HepG2 (cell line): Measurements from ENCODE around the gene RAPGEFL1. TPM values are rescaled to one million over a fixed set of nuclear protein-coding genes. Genes with fewer than 3 reads are reported as not detected.

Experiments used
- ATAC-seq: fragments of 200-7000 bp; cut with Tn5 transposase; 3 replicates; pipeline ENCODE4 v1.9.1; 2020; ENCODE audit warnings: mild to moderate bottlenecking, moderate library complexity
- BruUV-seq: library from RNA; stranded (reverse); fragments of 400-500 nt; replicated peaks from 2 replicates; lab custom pipeline; 2021; lab: Mats Ljungman, UMichigan
- CTCF ChIA-PET: fragments of 300-600 bp; formaldehyde crosslinking; extraction: SDS; loops from one replicate; lab custom pipeline; 2021; ENCODE audit warnings: low total read pairs, inconsistent platforms, low intra/inter-chr PET ratio; lab: Yijun Ruan, JAX
- POLR2A ChIA-PET: fragments of 350-600 bp; sonication (Branson Sonifier 250); formaldehyde crosslinking; loops from one replicate; lab custom pipeline; 2020; ENCODE audit warnings: antibody characterized with exemption, inconsistent platforms; lab: Yijun Ruan, JAX
- DNase-seq: peaks from one replicate; pipeline ENCODE4 v3.0.0-alpha.2; 2015; ENCODE audit warnings: low spot score
- FAIRE-seq: peaks from 3 replicates; lab custom pipeline; 2011; peaks lifted over from hg19 to GRCh38; lab: Jason Lieb, UNC
- H2AFZ ChIP-seq: one replicate; pipeline ENCODE4 v1.6.1; 2011; ENCODE audit warnings: low read length, inconsistent platforms
- H3K27ac ChIP-seq: fragments of 300-600 bp; 3 replicates; pipeline ENCODE4 v1.8.0; 2011; ENCODE audit warnings: mixed run types, mild to moderate bottlenecking, mixed read lengths, low read length, inconsistent platforms; ENCODE audit not compliant: insufficient read depth; ENCODE audit errors: extremely low read length
- H3K27me3 ChIP-seq, 2 experiments: fragments of 200-600 bp in 1 of 2; 2 replicates in 1 of 2; 3 replicates in 1 of 2; pipeline versions ENCODE4 v1.6.0 to v1.8.0; 2011; ENCODE audit warnings: low read length in 2 of 2, mild to moderate bottlenecking in 2 of 2, moderate library complexity in 2 of 2, inconsistent platforms in 1 of 2; ENCODE audit not compliant: insufficient read depth in 2 of 2, control insufficient read depth in 1 of 2
- H3K36me3 ChIP-seq, 2 experiments: fragments of 200-600 bp in 1 of 2; replicated peaks in 1 of 2; 2 replicates in 1 of 2; 3 replicates in 1 of 2; pipeline versions ENCODE4 v1.5.1 to v1.8.0; 2011; ENCODE audit warnings: low read length in 2 of 2, inconsistent platforms in 1 of 2; ENCODE audit not compliant: insufficient read depth in 2 of 2, control insufficient read depth in 1 of 2
- H3K4me1 ChIP-seq: 2 replicates; pipeline ENCODE4 v1.5.1; 2012; ENCODE audit warnings: low read length, inconsistent platforms; ENCODE audit not compliant: insufficient read depth
- H3K4me2 ChIP-seq: 2 replicates; pipeline ENCODE4 v1.6.0; 2011; ENCODE audit warnings: low read depth, low read length, inconsistent platforms
- H3K4me3 ChIP-seq, 3 experiments: fragments of 200-600 bp in 1 of 3; sonication (generic), shearing (Covaris generic) in 1 of 3; replicated peaks in 1 of 3; 2 replicates each; pipeline ENCODE4 v1.5.1; 2011 to 2016; ENCODE audit warnings: low read length in 3 of 3, inconsistent platforms in 2 of 3, low read depth in 2 of 3, mild to moderate bottlenecking in 2 of 3, control low read depth in 1 of 3, mixed read lengths in 1 of 3; ENCODE audit not compliant: insufficient read depth in 1 of 3
- H3K79me2 ChIP-seq: one replicate; pipeline ENCODE4 v1.6.1; 2011; ENCODE audit warnings: low read length, inconsistent platforms; ENCODE audit not compliant: insufficient read depth
- H3K9ac ChIP-seq: 2 replicates; pipeline ENCODE4 v1.6.0; 2011; ENCODE audit warnings: mild to moderate bottlenecking, low read depth, low read length, inconsistent platforms; ENCODE audit not compliant: insufficient read depth
- H3K9me3 ChIP-seq: 2 replicates; pipeline ENCODE4 v1.5.1; 2012; ENCODE audit warnings: mild to moderate bottlenecking, low read length
- H4K20me1 ChIP-seq: 2 replicates; pipeline ENCODE4 v1.6.0; 2011; ENCODE audit warnings: inconsistent platforms, mild to moderate bottlenecking, low read length, moderate library complexity; ENCODE audit not compliant: insufficient read depth
- ATF7 ChIP-seq, 2 experiments: fragments of 450-650 bp in 1 of 2; sonication (generic) in 1 of 2; formaldehyde crosslinking in 1 of 2; IDR thresholded peaks; 2 replicates each; pipeline versions ENCODE4 v1.4.0 to v1.6.1; 2016 to 2020; ENCODE audit warnings: antibody characterized with exemption in 1 of 2, mild to moderate bottlenecking in 1 of 2, missing genetic modification reagents in 1 of 2
- DMAP1 ChIP-seq: IDR thresholded peaks from 2 replicates; pipeline ENCODE4 v1.6.1; 2016
- E2F2 ChIP-seq: sonication (generic); formaldehyde crosslinking; IDR thresholded peaks from 2 replicates; pipeline ENCODE4 v1.4.0; 2020; ENCODE audit warnings: missing genetic modification reagents, borderline replicate concordance
- EHMT2 ChIP-seq: fragments of 200-600 bp; sonication (generic); IDR thresholded peaks from 2 replicates; pipeline ENCODE4 v1.7.0; 2017; ENCODE audit warnings: antibody characterized with exemption, low read depth, low read length, borderline replicate concordance
- JARID2 ChIP-seq: sonication (generic); formaldehyde crosslinking; IDR thresholded peaks from 2 replicates; pipeline ENCODE4 v1.8.1; 2023; ENCODE audit warnings: missing genetic modification reagents, inconsistent platforms; ENCODE audit not compliant: insufficient replicate concordance
- KLF9 ChIP-seq: IDR thresholded peaks from 2 replicates; pipeline ENCODE4 v1.6.1; 2016; ENCODE audit warnings: low read depth
- MAFF ChIP-seq: IDR thresholded peaks from 2 replicates; pipeline ENCODE4 v1.6.1; 2011; ENCODE audit warnings: low read depth, low read length, improper control_type of control experiment
- PATZ1 ChIP-seq: sonication (generic); formaldehyde crosslinking; IDR thresholded peaks from 2 replicates; pipeline ENCODE4 v1.4.0; 2020; ENCODE audit warnings: missing genetic modification reagents
- REST ChIP-seq, 2 experiments: IDR thresholded peaks; 2 replicates each; pipeline ENCODE4 v1.6.1; 2011 to 2012; ENCODE audit warnings: low read length in 2 of 2, borderline replicate concordance in 1 of 2, low read depth in 1 of 2, mild to moderate bottlenecking in 1 of 2, moderate library complexity in 1 of 2
- RFXANK ChIP-seq: IDR thresholded peaks from 2 replicates; pipeline ENCODE4 v1.6.1; 2016
- ZBTB21 ChIP-seq: sonication (generic); formaldehyde crosslinking; IDR thresholded peaks from 2 replicates; pipeline ENCODE4 v1.4.0; 2020; ENCODE audit warnings: missing genetic modification reagents
- ZBTB37 ChIP-seq: sonication (generic); formaldehyde crosslinking; IDR thresholded peaks from 2 replicates; pipeline ENCODE4 v1.4.0; 2020; ENCODE audit warnings: mild to moderate bottlenecking, missing genetic modification reagents
- ZBTB7A ChIP-seq: sonication (generic); formaldehyde crosslinking; IDR thresholded peaks from 2 replicates; pipeline ENCODE4 v1.8.0; 2022; ENCODE audit warnings: mild to moderate bottlenecking, missing genetic modification reagents
- ZNF10 ChIP-seq: sonication (generic); formaldehyde crosslinking; IDR thresholded peaks from 2 replicates; pipeline ENCODE4 v1.4.0; 2020; ENCODE audit warnings: mild to moderate bottlenecking, low read depth, missing genetic modification reagents, borderline replicate concordance
- ZNF224 ChIP-seq: sonication (generic); formaldehyde crosslinking; IDR thresholded peaks from 2 replicates; pipeline ENCODE4 v1.5.0; 2020; ENCODE audit warnings: mild to moderate bottlenecking, missing genetic modification reagents
- ZNF468 ChIP-seq: sonication (generic); formaldehyde crosslinking; IDR thresholded peaks from 2 replicates; pipeline ENCODE4 v1.8.0; 2022; ENCODE audit warnings: mild to moderate bottlenecking, moderate library complexity, missing genetic modification reagents
- ZNF816 ChIP-seq: sonication (generic); formaldehyde crosslinking; IDR thresholded peaks from 2 replicates; pipeline ENCODE4 v1.8.0; 2022; ENCODE audit warnings: missing genetic modification reagents, mild to moderate bottlenecking, borderline replicate concordance
- WGBS: methylation state at CpG from one replicate; pipeline ENCODE4 v1.1.6; 2017; ENCODE audit warnings: low lambda C conversion rate; 5-methylcytosine and 5-hydroxymethylcytosine counted together
- in situ Hi-C: cut with HindIII; loops from 2 replicates; pipeline ENCODE4 v1.10.0; 2017; ENCODE audit warnings: low pct_unique_long_range_greater_than_20kb; ENCODE audit not compliant: extremely low pct_ligation_motif_present
- intact Hi-C: fragments of 100-400 bp; cut with micrococcal nuclease; formaldehyde crosslinking; loops from one replicate; pipeline ENCODE4 v1.10.0; 2022; ENCODE audit not compliant: unreplicated experiment
- polyA plus RNA-seq, 8 experiments: library from polyadenylated mRNA; depleted of rRNA in 3 of 8; stranded (reverse) in 7 of 8; unstranded in 1 of 8; fragments of >200 nt; fragmentation: Illumina TruSeq in 4 of 8; extraction: Trizol in 4 of 8; gene quantifications; 2 replicates each; pipeline versions ENCODE4 v1.2.1 to v1.2.3, GENCODE V29; 2011 to 2016; ENCODE audit warnings: low read depth in 4 of 8, missing spikeins in 1 of 8, mixed read lengths in 1 of 8; ENCODE audit not compliant: insufficient read depth in 1 of 8
- total RNA-seq, 5 experiments: library from RNA; depleted of rRNA; stranded (reverse); fragments of >200 nt; fragmentation: Illumina TruSeq; extraction: Trizol; gene quantifications; 2 replicates each; pipeline ENCODE4 v1.2.3, GENCODE V29; 2016; ENCODE audit warnings: low read depth in 1 of 5

Gene RAPGEFL1
- total and polyA plus RNA-seq, 2 of the 13 experiments (the other 11 are each of a cell fraction or from before 2014, with no cell fraction given): 4.5 to 7.8 TPM

GRCh38 chr17:40181205-40181604 lies 3.9 kb downstream of the RAPGEFL1 start:
- intact Hi-C loops: no loop called here
- in situ Hi-C loops: no loop called here
- ATAC-seq (no peak), DNase-seq (no peak), FAIRE-seq (no peak)
- peaks cover 26% of the 10 kb centered on the region for H3K4me1 ChIP-seq
- no TSS peak for BruUV-seq
- H3K27ac ChIP-seq: no peak overlapping the region
- H4K20me1 ChIP-seq: no peaks in the 10 kb centered on the region
- no peaks in the 10 kb centered on the region for H3K9me3 ChIP-seq
- WGBS: 96% methylated on average over 8 of the region's 8 CpGs
- POLR2A ChIA-PET: no interaction called here
- H3K27me3 ChIP-seq: no peaks in the 10 kb centered on the region
- no peak overlapping the region for H3K9ac ChIP-seq
- no peaks in the 10 kb centered on the region for H3K79me2 ChIP-seq
- no peak overlapping the region for H2AFZ ChIP-seq
- no peak overlapping the region for H3K4me3 ChIP-seq
- CTCF ChIA-PET: no interaction called here
- no peak overlapping the region for H3K4me2 ChIP-seq
- H3K36me3 ChIP-seq: peaks cover 8 to 9% of the 10 kb centered on the region in 2 experiments; a peak in 3 of 5 replicates
- TF ChIP-seq JARID2 (CRISPR knock-in tag) (no peak), KLF9 (no peak), PATZ1 (CRISPR knock-in tag) (no peak), DMAP1 (no peak), EHMT2 (no peak), ZBTB21 (CRISPR knock-in tag) (no peak), ZNF468 (CRISPR knock-in tag) (no peak), E2F2 (CRISPR knock-in tag) (no peak), MAFF (no peak), REST (IDR thresholded peaks at IDR 0.05; ENCODE audit: borderline replicate concordance in 1 of 2, low read depth in 1 of 2, low read length in 2 of 2) (no peak), ZBTB37 (CRISPR knock-in tag) (no peak), ZNF10 (no peak), ZBTB7A (CRISPR knock-in tag) (no peak), RFXANK (CRISPR knock-in tag) (no peak), ZNF816 (no peak), ATF7 (IDR thresholded peaks at IDR 0.05) (no peak), ATF7 (CRISPR knock-in tag; IDR thresholded peaks at IDR 0.05) (no peak), ZNF224 (CRISPR knock-in tag) (no peak)
